ENCODE measurements around the gene NUP54. TPM values are rescaled to one million over a fixed set of nuclear protein-coding genes. Genes with fewer than 3 reads are reported as not detected.

NUP54 gene
- total and polyA plus RNA-seq, 2 donors from 2014 or later, result 15.6 to 40.8 TPM

GRCh38 chr4:76147454-76148141, 599 bp downstream of the NUP54 start:
- FAIRE-seq, result no peak
- TF ChIP-seq, protein P1, sequence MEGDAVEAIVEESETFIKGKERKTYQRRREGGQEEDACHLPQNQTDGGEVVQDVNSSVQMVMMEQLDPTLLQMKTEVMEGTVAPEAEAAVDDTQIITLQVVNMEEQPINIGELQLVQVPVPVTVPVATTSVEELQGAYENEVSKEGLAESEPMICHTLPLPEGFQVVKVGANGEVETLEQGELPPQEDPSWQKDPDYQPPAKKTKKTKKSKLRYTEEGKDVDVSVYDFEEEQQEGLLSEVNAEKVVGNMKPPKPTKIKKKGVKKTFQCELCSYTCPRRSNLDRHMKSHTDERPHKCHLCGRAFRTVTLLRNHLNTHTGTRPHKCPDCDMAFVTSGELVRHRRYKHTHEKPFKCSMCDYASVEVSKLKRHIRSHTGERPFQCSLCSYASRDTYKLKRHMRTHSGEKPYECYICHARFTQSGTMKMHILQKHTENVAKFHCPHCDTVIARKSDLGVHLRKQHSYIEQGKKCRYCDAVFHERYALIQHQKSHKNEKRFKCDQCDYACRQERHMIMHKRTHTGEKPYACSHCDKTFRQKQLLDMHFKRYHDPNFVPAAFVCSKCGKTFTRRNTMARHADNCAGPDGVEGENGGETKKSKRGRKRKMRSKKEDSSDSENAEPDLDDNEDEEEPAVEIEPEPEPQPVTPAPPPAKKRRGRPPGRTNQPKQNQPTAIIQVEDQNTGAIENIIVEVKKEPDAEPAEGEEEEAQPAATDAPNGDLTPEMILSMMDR (IDR thresholded peaks at IDR 0.05; ENCODE audit: borderline replicate concordance, extremely low read depth, insufficient read depth), result no peak
- peaks cover 0 to 3% (median 2%) of the 10 kb centered on the region in 3 donors for H3K36me3 ChIP-seq (ENCODE audit: control insufficient read depth in 2 of 3, insufficient read depth in 3 of 3, low read length in 3 of 3)
- DNase-seq, result peak in 4 of 5 donors; percentile 73 to 82 (median 78)
- H3K27ac ChIP-seq (ENCODE audit: low read depth in 2 of 2, low read length in 2 of 2), result peak overlapping the region; percentile 84
- H3K4me1 ChIP-seq (ENCODE audit: control insufficient read depth in 2 of 3, insufficient read depth in 2 of 3, low read depth in 1 of 3, low read length in 3 of 3), result peaks cover 4 to 7% (median 5%) of the 10 kb centered on the region in 3 donors
- intact Hi-C loops (cut with DNase I), result no loop called here
- H3K9ac ChIP-seq (ENCODE audit: low read length in 3 of 3), result peak overlapping the region; percentile 92 to 97 (median 96)
- peak overlapping the region; percentile 64 to 98 (median 98) for H3K4me3 ChIP-seq (ENCODE audit: low read length in 3 of 3)
- no peaks in the 10 kb centered on the region for H3K27me3 ChIP-seq (ENCODE audit: control insufficient read depth, insufficient read depth, low read length)
- H3K9me3 ChIP-seq (ENCODE audit: control insufficient read depth in 2 of 3, insufficient read depth in 1 of 3, low read length in 3 of 3), result no peaks in the 10 kb centered on the region

DNA sequence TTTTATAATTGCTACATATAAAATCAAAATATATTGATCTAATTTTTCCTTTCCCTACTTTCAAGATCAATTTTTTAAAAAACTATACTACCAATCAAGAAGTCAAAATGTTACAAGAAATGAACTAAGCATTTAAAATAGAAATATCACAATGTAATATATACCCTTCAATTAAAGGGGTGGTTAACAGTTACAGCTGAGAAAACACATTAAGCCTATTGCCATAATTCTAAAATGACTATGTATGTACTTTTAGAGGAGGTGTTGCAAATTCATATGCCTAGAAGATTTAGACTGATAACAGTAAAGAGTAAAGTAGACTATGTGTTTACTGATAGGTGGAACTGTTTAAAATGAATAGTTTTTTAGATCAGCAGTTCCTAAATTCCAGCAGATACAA, 3.7 kb downstream of the NUP54 start:
- Histone ChIP-seq H3K9me3 (ENCODE audit: control insufficient read depth in 2 of 3, insufficient read depth in 1 of 3, low read length in 3 of 3) (no peaks in the 10 kb centered on the region), H3K27me3 (ENCODE audit: control insufficient read depth, insufficient read depth, low read length) (no peaks in the 10 kb centered on the region), H3K4me1 (ENCODE audit: control insufficient read depth in 2 of 3, insufficient read depth in 2 of 3, low read depth in 1 of 3, low read length in 3 of 3) (peaks cover 4 to 7% (median 5%) of the 10 kb centered on the region in 3 donors), H3K27ac (ENCODE audit: low read depth in 2 of 2, low read length in 2 of 2) (no peak overlapping the region), H3K9ac (ENCODE audit: low read length in 3 of 3) (no peak overlapping the region), H3K4me3 (ENCODE audit: low read length in 3 of 3) (no peak overlapping the region), H3K36me3 (ENCODE audit: control insufficient read depth in 2 of 3, insufficient read depth in 3 of 3, low read length in 3 of 3) (peaks cover 3 to 10% (median 9%) of the 10 kb centered on the region in 3 donors)
- FAIRE-seq (peak; percentile 73), DNase-seq (no peak)
- TF ChIP-seq, protein P1 (IDR thresholded peaks at IDR 0.05; ENCODE audit: borderline replicate concordance, extremely low read depth, insufficient read depth), result no peak
- intact Hi-C loops (cut with DNase I), result no loop called here

GRCh38 chr4:76141241-76141640, 7.0 kb downstream of the NUP54 start:
- no peak for DNase-seq
- no peak overlapping the region for H3K27ac ChIP-seq (ENCODE audit: low read depth in 2 of 2, low read length in 2 of 2)
- no peak overlapping the region for H3K4me3 ChIP-seq (ENCODE audit: low read length in 3 of 3)
- intact Hi-C loops (cut with DNase I), result no loop called here
- H3K4me1 ChIP-seq (ENCODE audit: control insufficient read depth in 2 of 3, insufficient read depth in 2 of 3, low read depth in 1 of 3, low read length in 3 of 3), result peaks cover 0 to 3% (median under 1%) of the 10 kb centered on the region in 3 donors
- H3K36me3 ChIP-seq (ENCODE audit: control insufficient read depth in 2 of 3, insufficient read depth in 3 of 3, low read length in 3 of 3), result peaks cover 6 to 19% (median 14%) of the 10 kb centered on the region in 3 donors
- H3K27me3 ChIP-seq (ENCODE audit: control insufficient read depth, insufficient read depth, low read length), result no peaks in the 10 kb centered on the region
- FAIRE-seq, result no peak
- TF ChIP-seq, protein P1 (IDR thresholded peaks at IDR 0.05; ENCODE audit: borderline replicate concordance, extremely low read depth, insufficient read depth), result no peak
- no peaks in the 10 kb centered on the region for H3K9me3 ChIP-seq (ENCODE audit: control insufficient read depth in 2 of 3, insufficient read depth in 1 of 3, low read length in 3 of 3)
- H3K9ac ChIP-seq (ENCODE audit: low read length in 3 of 3), result no peak overlapping the region

Data from kidney (tissue), 14 donors.